ENCODE results near the gene EFNA1.

The EFNA1 gene

GRCh38 chr1:155176544-155177071 is 48.9 kb downstream of the EFNA1 start:
- DNase-seq: peak; percentile 87

- no peak for DNase-seq
These were observed 49.7 kb downstream of the EFNA1 start for GRCh38 chr1:155177192-155177917.

- DNase-seq: no peak
These were observed 50.2 kb downstream of the EFNA1 start for GRCh38 chr1:155177918-155178281.

- DNase-seq: no peak
These were observed 50.9 kb downstream of the EFNA1 start for GRCh38 chr1:155178441-155179111.

GRCh38 chr1:155179112-155180031 is 51.7 kb downstream of the EFNA1 start:
- DNase-seq: no peak

- no peak for DNase-seq
These were observed 53.8 kb downstream of the EFNA1 start for GRCh38 chr1:155181371-155182051.

- DNase-seq: no peak
These were observed 54.4 kb downstream of the EFNA1 start for GRCh38 chr1:155182052-155182550.

GRCh38 chr1:155183775-155184221 is 56.1 kb downstream of the EFNA1 start:
- no peak for DNase-seq

GRCh38 chr1:155184351-155184811 is 56.7 kb downstream of the EFNA1 start:
- no peak for DNase-seq

Data from CD4-positive, alpha-beta T cell treated with Interleukin-12 subunit alpha and Interleukin-12 subunit beta, for 1 hour (primary cell).